ENCODE data around the gene C5AR1.

DNA sequence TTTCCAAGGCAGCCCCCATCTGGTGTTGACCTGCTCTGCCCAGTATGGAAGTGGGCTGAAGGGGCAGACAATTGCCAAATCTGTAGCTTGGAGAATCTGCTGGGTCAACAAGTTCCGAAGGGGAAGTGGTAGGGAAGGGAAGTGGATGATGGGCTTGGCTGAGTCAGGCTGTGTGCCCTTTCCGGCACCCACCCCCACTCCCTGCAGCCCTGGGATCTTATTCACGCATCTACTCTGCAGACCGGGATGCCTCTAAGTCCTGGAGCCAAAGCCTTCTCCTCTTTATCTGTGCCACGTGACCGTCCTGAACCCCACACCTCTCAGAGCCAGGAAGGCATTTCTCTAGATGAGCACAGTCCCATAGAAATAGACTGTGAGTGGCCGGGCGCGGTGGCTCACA is 14.8 kb downstream of the C5AR1 start:
- TF ChIP-seq, protein P1, sequence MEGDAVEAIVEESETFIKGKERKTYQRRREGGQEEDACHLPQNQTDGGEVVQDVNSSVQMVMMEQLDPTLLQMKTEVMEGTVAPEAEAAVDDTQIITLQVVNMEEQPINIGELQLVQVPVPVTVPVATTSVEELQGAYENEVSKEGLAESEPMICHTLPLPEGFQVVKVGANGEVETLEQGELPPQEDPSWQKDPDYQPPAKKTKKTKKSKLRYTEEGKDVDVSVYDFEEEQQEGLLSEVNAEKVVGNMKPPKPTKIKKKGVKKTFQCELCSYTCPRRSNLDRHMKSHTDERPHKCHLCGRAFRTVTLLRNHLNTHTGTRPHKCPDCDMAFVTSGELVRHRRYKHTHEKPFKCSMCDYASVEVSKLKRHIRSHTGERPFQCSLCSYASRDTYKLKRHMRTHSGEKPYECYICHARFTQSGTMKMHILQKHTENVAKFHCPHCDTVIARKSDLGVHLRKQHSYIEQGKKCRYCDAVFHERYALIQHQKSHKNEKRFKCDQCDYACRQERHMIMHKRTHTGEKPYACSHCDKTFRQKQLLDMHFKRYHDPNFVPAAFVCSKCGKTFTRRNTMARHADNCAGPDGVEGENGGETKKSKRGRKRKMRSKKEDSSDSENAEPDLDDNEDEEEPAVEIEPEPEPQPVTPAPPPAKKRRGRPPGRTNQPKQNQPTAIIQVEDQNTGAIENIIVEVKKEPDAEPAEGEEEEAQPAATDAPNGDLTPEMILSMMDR (IDR thresholded peaks at IDR 0.05), result no peak
- TF ChIP-seq POLR2A (IDR thresholded peaks at IDR 0.05), result no peak

All from testis (tissue), 2 donors.